NCI-H446 (cell line): ENCODE results near the gene SNX15.

ENCODE experiments used
- DNase-seq, 2 experiments: peaks; one replicate each; lab custom pipeline; 2025; lab: John Stamatoyannopoulos, UW

SNX15 gene

DNA sequence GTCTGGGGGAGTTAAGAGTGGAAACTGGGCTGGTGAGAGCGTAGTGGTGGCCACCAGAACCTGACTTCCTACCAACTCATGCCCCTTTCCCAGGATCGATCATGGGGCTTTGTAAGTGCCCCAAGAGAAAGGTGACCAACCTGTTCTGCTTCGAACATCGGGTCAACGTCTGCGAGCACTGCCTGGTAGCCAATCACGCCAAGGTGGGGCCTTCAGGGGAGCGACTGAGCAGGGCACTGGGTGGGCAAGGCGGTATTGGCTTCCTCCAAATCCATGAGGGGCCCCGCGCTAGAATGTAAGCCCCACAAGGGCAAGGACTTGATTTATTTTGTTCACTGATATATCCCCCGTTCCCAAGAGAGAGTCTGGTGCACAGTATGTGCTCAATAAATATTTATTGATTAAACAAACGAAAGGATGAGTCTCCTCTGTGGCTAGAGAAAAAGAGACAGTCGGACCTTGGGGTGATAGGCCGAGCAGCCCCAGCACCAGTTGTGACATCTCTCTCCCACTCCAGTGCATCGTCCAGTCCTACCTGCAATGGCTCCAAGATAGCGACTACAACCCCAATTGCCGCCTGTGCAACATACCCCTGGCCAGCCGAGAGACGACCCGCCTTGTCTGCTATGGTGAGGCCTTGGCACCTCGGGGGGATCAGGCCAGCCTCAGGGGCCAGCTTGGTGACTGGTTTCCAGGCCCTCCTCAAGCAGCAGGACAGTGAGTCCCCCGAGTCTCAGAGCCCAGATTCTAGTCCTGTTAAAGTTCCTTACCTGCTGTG, 57.5 kb downstream of the SNX15 start:
- DNase-seq, result no peak

DNA sequence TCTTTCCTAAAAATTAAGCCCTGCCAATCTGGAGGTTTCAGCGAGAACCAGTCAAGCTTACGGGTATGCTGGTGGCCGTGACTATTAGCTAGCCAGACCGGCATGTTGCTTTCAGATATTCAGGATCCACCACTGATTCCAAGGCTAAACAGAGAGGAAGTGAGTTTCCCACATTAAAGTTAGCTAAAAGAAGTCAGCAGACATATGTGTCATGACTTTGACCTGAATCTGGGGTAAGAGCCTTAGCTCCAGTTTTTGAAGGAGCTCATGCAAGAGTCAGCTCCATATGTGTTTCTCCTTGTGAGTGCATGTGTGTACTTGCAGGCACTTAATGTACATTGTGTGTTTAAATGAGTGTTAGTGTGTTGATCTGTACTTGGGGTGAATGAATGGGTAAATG, 58.2 kb downstream of the SNX15 start:
- no peak for DNase-seq

DNA sequence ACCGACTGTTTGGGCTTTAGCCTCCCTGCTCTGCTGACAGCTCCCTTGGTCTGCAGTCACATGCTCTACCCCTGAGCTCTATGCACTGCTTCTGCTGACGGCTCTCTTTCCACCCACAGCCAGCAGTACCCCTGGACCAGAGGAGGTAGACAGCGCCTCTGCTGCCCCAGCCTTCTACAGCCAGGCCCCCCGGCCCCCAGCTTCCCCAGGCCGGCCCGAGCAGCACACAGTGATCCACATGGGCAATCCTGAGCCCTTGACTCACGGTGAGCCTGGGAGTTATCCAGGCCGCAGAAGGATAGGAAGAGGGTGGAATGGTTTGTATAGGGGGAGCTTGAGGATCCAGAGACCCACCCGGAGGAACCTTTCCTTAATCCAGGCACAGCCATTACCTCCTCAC, 59.6 kb downstream of the SNX15 start:
- DNase-seq, result no peak

DNA sequence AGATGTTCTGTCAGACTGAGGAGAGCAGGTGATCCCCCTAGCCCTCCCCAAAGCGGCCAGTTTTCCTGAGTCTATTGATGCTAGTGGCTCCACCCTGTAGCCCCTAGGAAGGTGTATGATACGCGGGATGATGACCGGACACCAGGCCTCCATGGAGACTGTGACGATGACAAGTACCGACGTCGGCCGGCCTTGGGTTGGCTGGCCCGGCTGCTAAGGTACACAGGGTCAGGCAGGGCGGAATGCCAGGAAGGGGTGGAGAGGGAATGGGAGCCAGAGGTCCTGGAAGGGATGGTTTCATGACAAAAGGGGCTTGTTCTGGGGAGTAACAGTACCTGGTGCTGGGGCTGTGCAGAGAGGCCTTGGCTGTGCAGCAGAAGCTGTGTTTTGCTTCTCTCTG, 60.0 kb downstream of the SNX15 start:
- no peak for DNase-seq

DNA sequence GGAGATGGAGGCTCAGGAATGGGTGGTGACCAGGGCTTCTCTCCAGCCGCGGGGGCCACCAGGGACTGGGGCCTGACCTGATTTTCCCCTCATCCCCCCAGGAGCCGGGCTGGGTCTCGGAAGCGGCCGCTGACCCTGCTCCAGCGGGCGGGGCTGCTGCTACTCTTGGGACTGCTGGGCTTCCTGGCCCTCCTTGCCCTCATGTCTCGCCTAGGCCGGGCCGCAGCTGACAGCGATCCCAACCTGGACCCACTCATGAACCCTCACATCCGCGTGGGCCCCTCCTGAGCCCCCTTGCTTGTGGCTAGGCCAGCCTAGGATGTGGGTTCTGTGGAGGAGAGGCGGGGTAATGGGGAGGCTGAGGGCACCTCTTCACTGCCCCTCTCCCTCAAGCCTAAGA, 60.6 kb downstream of the SNX15 start:
- no peak for DNase-seq

DNA sequence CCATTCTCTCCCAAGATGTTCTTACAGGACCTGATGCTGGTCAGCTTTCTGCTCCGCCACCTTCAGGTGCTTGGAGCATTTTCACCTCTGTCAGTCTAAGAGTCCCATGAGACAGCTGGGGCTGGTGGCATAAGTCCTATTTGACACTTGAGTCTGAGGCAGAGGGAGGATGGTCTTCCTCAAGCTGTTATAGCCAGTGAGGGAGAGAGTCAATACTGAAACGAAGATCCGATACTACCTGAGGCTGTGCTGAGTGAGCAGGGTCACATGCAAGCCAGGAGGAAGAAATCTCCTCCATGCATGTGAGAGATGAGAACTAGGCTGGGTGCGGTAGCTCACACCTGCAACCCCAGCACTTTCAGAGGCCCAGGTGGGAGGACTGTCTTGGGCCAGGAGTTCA, 62.4 kb downstream of the SNX15 start:
- no peak for DNase-seq
